Activated naive CD4-positive, alpha-beta T cell treated with anti-CD3 and anti-CD28 coated beads, Interleukin-2, amount 50 U/mL, for 16 hours (primary cell): ENCODE data around the gene CHID1.
A peak's percentile ranks its signal among the peaks of the same experiment; 100 is the strongest.

Experiments
- DNase-seq: peaks from one replicate; pipeline ENCODE4 v3.0.0-alpha.2; 2020

The CHID1 gene

DNA sequence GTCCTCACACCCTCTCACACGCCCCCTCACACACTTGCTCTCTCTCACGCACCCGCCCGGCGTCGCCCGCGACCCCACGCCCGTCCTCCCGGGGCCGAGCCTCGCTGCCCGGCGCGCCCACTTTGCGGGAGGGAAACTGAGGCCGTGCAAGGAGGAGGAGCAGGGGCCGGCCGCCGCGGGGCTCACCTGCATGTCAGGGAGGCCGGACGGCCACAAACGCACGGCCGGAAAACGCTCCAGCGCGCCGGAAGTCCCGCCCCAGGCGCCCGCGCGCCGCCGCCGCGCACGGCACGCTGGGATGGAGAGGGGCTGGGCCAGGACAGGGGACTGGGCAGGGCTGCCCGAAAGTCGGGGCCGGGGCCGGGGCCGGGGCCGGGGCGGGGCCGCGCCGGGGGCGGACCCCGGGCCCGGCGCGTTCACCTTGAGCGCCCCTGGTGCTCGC lies at the start of gene CHID1:
TSS of gene CHID1 (minus strand) at position 222 of the 442 bp plus-strand sequence. CDS start 5,994 bp downstream, outside the sequence.
- peak; percentile 85 for DNase-seq

DNA sequence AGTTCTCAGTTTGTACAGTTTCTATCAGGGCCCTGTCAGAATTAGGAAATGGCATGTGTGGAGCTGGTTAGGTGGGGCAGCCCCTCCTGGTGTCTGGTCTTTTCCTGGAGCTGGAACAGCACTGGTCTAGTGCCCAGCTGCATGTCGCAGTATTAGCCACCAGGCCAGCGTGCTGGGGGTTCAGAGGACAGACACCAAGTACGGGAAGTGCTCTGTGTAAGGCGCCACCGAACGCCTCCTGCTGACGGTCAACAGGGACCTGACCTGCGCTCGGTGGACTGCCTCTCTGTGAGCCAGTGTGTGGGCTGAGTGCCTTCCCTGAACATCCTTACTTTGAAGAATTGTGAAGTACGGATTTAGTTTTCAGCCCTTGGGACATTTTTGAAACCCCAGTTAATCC lies 49.0 kb upstream of the CHID1 start:
- DNase-seq, result no peak

DNA sequence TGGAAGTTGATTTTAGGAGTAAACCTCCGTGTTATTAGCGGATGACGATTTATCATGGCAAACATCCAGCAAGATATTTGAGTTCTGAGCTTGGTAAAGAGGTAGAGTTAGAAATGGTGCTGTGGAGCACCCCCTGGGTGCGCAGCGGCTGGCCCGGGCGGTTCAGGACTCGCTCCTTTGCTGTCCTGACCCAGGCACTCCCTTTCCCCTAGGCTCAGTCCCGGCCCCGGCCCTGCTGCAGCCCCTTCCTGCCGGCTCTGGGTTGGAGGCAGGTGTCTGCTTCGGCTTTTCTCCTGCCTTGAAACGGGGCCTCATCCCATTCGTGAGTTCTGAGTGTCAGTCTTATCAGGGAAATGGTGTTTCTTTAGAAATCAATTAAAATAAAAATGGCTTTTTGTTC lies 48.4 kb upstream of the CHID1 start:
- DNase-seq, result no peak

- no peak for DNase-seq
These were observed 47.5 kb upstream of the CHID1 start for GRCh38 chr11:958101-958500.

DNA sequence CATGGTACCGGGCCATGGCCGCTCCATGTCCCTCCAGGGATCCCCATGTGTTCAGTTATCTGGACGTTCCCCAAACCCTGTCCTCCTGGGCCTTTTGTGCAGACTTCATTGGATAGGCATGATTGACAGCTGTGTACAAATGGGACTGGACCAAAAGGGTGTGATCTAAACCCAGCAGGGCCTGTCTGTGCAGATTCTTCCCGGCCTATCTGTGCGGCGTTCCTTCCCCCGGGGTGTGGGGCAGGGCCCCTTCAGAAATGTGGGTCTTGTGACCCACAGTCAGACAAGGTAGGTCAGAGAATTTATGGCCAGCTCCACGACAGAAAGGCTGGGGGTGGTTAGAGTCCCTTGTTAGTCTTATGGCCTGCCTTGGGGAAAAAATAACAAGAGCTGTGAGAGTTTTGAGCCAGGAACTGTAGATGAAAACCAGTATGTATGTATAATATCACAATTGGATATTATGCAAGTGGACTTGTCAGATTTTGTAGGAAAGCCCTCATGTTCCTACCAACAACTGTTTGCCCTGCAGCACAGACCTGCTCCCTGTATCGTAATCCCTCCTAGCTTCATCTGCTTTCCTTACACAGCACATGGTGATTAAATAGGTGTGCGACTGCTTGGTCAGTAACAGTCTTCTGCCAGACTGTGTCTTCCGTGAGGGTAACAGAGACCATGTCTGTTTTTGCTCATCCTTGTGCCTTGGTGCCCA lies 46.8 kb upstream of the CHID1 start:
- no peak for DNase-seq

GRCh38 chr11:955154-956063 lies 44.8 kb upstream of the CHID1 start:
- no peak for DNase-seq

DNA sequence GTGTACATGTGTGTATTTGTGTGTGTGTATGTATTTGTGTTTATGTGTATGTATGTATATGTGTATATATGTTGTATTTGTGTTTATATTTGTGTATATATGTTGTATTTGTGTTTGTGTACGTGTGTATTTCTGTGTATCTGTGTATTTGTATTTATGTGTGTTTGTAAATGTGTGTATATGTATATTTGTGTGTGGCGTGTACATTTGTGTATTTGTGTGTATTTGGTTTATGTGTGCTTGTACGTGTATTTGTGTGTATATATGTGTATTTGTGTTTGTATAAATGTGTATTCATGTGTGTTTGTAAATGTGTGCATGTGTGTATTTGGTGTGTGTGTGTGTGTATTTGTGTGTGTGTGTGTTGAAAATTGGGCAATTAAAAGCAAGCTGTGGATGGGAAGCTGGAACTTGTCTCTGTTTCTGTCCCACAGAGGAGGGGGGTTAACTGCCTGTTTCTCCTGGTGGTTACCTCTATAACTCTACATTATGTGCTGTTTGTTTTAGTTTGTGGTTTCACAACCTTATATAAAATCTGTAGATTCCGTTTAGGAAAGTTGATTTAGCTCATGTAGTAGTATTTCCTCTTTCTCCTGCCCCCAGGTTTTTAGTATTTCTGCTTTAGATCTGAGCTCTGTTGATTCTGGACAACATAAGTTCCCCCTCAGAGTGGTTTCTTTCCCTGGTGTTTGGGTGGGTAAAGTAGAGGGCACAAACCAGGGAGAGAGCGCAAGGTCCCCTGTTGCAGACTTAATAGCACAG lies 44.0 kb upstream of the CHID1 start:
- DNase-seq, result no peak

DNA sequence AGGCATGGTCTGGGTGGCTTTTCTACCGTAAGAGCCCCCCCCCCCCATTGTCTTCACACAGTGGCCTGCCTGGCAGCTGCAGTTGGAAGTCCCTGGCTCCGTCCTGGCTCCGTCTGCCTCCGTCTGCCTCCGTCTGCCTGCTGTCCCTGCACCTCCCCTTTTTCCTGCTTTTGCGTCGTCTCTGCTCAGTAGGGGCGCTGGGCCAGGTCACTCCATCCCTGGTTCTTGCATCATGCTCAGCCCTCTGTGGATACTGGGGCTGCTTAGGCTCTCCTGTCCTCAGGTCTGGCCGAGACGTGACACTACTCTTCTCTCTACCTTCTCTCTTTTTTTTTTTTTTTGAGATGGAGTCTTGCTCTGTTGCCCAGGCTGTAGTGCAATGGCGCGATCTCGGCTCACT lies 42.9 kb upstream of the CHID1 start:
- DNase-seq, result no peak

- DNase-seq, result no peak
These were observed 42.1 kb upstream of the CHID1 start for GRCh38 chr11:952406-953385.

- DNase-seq, result no peak
These were observed 40.9 kb upstream of the CHID1 start for GRCh38 chr11:951507-951906.

GRCh38 chr11:947744-948143 lies 37.1 kb upstream of the CHID1 start:
- DNase-seq, result no peak

DNA sequence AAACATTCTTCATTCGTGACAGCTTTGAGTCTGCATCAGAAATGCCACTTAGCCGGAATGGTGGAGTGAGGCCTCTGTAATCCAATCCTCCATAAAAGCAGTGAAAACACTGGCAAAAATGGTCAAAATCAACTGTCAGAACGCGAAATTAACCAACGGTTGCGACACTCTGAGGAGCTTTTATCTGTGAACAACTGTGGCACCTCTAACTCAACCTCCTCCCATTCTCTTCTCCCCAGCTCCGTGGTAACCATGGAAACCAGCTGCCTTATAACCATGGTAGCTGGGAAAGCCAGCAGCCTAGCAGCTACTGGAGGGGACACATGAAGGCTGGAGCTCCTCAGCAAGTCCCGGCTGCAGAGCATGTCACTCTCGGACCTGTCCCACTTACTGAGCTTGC lies 35.4 kb upstream of the CHID1 start:
- DNase-seq, result no peak

DNA sequence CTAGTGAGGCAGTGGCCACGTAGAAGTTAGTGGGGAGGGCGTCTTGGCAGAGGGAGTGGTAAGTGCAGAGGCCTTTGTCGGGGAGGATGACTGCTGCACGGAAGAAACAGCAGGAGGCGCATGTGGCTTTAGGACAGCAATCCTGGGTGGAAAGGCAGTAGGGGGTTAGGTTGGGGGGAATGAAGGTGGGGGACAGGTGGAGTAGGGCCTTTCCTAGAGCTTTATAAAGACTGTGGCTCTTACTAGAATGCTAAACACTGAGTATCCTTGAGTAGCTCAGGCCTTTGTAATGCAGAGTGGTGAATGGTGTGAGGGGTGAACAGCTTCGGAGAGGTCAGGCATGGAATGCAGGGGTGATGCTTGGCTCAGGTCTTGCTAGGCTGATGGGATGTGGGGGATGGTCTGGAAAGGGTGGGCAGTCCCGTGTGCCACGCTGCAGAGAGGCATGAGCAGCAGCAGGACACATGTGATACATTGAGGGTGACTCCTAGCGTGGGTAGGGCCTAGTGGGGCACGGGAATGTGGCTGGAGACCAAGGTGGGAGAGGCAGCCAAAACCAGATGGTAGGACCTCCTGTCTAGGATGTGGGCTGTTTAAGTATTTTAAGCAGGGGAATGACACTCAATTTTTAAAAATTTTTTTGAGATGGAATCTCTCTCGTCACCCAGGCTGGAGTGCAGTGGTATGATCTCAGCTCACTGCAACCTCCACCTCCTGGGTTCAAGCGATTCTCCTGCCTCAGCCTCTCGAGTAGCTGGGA lies 34.3 kb upstream of the CHID1 start:
- DNase-seq, result no peak

GRCh38 chr11:942823-943222 lies 32.2 kb upstream of the CHID1 start:
- no peak for DNase-seq

DNA sequence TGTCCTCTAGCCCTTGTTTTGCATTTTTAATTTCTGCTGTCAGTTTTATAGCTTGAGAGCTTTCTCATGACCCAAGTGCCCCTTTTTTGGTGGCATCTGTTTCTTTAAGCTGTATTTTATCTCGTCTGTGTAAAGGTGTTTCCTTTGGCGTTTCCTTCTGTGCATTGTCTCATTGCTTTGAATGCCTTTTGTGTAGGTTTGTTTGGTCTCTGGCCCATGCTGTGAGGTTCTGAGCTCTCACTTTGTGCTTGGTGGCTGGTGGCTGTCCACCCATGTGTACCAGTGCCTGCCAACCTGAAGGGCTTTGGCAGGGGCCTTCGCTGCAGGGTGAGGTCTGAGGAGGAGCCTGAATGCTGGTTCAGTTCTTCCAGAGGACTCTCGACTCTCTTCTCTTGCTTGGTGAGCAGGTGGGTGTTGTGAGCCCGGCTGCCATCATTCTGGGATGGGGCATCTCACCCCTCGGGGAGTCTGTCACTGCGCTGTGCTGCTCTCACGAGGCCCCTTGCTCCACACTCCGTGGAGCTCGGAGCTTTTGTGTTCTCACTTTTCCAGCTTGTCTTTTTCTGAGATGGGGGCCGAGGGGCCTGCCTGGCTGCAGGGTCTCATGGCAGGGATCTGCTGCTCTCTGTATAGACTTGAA lies 30.0 kb upstream of the CHID1 start:
- DNase-seq, result no peak

DNA sequence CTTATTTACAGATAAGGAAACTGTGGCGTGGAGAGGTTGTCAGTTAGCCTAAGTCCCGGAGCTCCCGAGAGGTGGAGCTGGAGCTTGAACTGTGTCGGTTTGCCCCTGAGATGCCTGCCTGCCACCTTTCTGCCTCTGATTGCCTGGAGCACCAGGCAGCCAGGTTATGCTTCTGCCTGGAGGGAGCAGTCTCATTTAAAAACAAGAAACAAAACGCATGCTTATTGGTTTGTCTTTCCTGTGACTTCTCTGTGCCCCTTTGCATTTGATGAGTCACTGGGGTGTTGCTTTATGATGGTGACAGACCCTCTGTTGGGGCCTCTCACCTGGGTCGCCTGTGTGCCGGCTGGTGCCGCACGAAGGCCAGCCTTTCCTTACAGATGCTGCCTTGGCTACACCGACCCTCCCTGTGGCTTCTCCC lies 27.2 kb upstream of the CHID1 start:
- no peak for DNase-seq

DNA sequence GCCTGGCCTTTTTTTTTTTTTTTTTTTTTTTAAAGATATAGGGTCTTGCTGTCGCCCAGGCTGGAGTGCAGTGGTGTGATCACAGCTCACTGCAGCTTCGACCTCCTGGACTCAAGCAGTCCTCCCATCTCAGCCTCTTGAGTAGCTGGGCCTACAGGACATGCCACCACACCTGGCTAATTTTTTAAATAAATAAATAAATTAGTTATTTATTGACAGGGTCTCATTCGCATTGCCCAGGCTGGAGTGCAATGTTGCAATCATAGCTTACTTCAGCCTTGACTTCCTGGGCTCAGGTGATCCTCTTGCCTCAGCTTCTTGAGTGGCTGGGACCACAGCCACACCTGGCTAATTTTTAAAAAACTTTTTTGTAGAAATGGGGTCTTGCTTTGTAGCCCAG lies 25.6 kb upstream of the CHID1 start:
- DNase-seq, result no peak

DNA sequence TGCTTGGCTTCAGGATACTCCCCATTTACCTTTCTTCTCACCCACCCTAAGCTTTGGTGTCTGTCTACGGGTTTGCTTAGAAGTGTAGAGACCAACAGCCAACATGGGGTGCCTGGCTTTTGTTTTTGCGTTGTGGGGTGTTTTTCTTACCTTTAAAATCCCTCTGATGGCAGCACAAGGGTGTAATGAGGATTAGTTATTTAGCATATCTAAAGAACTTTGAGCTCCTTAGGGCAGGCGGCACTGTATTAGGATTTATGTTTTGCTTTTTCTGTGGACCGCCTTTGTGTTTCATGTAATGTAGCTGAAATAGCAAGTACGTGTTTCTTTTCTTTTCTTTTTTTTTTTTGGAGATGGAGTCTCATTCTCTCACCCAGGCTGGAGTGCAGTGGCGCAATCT lies 23.9 kb upstream of the CHID1 start:
- DNase-seq, result no peak

DNA sequence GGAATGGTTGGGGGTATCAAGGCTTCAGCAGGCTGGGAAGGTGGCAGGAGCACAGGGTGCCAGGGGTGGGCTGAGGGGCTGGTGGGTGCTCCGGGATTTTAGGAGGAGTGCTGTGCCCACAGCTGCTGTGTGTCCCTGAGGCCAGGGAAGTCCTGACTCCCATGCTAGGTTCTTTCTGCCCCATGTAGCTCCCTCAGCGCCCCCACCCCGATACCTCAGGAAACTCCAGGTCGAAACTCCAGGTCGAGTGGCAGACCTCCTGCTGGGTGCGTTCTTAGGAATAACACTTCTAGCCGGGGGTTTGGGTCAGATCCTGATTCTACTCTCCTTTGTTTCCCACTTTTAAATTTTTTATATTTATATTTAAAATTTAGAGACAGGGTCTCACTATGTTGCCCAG lies 23.3 kb upstream of the CHID1 start:
- DNase-seq, result no peak

DNA sequence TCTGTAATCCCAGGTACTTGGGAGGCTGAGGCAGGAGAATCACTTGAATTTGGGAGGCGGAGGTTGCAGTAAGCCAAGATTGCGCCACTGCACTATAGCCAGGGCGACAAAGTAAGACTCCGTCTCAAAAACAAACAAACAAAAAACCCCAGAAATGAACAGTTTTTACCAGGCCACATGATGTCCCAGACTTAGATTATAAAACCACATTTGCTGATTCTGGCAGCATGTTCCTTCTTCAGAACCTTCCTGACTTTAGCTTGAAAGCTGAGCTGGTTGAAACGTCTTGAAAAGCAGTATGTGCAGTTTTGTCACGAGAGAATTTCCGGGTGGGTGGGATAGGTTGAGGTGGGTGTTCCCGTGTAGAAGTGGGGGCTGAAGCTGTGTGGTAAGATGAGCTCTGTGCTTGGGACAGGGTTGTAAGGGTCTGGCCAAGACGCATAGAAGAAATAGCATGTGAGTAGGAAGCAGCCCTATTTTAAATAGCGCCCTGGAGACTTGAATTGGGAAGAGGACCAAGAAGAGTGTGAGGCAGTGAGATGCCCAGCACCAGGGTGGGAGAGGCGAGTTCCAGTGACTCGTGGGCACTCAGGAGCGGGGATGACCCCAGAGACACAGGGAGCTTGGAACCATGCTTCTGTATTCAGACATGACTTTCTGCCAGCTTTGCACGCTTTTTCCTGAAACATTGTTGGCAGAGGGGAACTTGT lies 22.7 kb upstream of the CHID1 start:
- DNase-seq, result no peak
